ENCODE results near the gene RXRA.
A peak's percentile ranks its signal among the peaks of the same experiment; 100 is the strongest.

Gene RXRA

DNA sequence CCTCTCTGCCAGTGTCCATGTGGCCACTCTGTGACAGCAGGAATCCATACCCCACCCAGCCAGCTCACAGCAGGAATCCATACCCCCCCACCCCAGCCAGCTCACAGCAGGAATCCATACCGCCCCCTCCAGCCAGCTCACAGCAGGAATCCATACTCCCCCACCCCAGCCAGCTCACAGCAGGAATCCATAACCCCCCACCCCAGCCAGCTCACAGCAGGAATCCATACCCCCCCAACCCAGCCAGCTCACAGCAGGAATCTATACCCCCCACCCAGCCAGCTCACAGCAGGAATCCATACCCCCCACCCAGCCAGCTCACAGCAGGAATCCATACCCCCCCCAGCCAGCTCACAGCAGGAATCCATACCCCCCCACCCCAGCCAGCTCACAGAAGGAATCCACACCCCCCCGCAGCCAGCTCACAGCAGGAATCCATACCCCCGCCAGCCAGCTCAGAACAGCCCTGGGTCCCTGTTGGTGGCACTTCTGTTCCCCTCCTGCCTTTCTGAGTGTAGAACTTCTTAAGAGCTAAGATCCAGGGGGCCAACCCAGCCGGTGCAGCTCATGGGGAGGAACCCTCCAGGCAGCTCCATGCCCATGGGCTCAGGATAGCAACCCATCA, 8.4 kb upstream of the RXRA start:
- Histone ChIP-seq H4K20me1 (no peaks in the 10 kb centered on the region), H3K4me2 (peak overlapping the region; percentile 96), H3K27ac (no peak overlapping the region), H3K4me1 (peaks cover 89% of the 10 kb centered on the region), H3K9me3 (peaks cover 6% of the 10 kb centered on the region; the same call in 1 of the 2 replicates), H3K4me3 (no peak overlapping the region), H3K9ac (no peak overlapping the region), H3K27me3 (no peaks in the 10 kb centered on the region), H3K36me3 (no peaks in the 10 kb centered on the region)
- TF ChIP-seq Cebpa-rat (IDR thresholded peaks at IDR 0.05) = no peak

DNA sequence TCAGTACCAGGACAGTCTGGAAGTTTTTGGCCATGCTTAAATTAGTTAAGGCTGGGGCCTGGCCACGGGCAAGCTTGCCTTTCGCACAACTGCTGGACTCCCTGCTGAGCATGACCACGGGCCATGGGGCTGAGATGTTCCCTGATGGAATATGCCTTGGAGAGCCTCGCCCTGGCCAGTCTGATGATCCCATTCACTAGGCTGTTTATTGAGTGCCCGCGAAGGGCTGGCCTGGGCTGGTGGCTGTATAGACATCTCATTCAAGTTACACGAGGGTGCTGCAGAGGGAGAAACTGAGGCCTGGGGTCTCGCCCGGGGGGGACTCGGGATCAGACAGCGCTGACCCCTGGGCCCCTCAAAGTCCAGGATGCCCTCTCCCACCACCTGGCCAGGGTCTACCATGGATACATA, 7.8 kb upstream of the RXRA start:
- 0 out of 2 replicates have a peak overlapping the region, but pooled peaks have one; percentile 64 for H3K9ac ChIP-seq
- peaks cover 94% of the 10 kb centered on the region for H3K4me1 ChIP-seq
- no peak for TF ChIP-seq Cebpa-rat (IDR thresholded peaks at IDR 0.05)
- H3K4me3 ChIP-seq = no peak overlapping the region
- peak overlapping the region; percentile 73; the same call in 1 of the 2 replicates for H3K27ac ChIP-seq
- peaks cover under 1% of the 10 kb centered on the region; the same call in 1 of the 2 replicates for H3K9me3 ChIP-seq
- H3K27me3 ChIP-seq = no peaks in the 10 kb centered on the region
- H4K20me1 ChIP-seq = no peaks in the 10 kb centered on the region
- H3K36me3 ChIP-seq = no peaks in the 10 kb centered on the region
- H3K4me2 ChIP-seq = peak overlapping the region; percentile 96

DNA sequence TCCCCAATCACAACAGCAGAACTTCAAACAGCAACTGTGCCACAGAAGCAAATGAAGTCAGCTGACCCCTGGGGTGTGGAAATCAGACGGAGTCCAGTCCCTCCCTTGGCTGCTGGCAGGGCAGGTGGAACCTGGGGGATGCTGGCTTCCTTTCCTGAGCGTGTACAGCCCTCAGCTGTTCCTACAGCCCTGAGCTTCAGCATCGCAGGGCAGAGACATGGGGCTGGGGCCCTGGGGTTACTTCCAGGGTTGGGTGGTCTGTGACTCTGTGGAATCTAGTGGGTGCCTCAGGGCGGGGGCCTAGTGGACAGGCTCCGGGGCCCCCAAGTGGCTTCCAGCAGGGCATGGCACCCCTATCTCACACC, 7.3 kb upstream of the RXRA start:
- H3K4me2 ChIP-seq = peak overlapping the region; percentile 96
- H3K4me1 ChIP-seq = peaks cover 97% of the 10 kb centered on the region
- no peak for TF ChIP-seq Cebpa-rat (IDR thresholded peaks at IDR 0.05)
- no peak overlapping the region for H3K4me3 ChIP-seq
- H3K27me3 ChIP-seq = no peaks in the 10 kb centered on the region
- no peaks in the 10 kb centered on the region for H3K9me3 ChIP-seq
- no peaks in the 10 kb centered on the region for H3K36me3 ChIP-seq
- H3K27ac ChIP-seq = peak overlapping the region; percentile 73
- H3K9ac ChIP-seq = peak overlapping the region; percentile 64; the same call in 1 of the 2 replicates
- H4K20me1 ChIP-seq = no peaks in the 10 kb centered on the region

DNA sequence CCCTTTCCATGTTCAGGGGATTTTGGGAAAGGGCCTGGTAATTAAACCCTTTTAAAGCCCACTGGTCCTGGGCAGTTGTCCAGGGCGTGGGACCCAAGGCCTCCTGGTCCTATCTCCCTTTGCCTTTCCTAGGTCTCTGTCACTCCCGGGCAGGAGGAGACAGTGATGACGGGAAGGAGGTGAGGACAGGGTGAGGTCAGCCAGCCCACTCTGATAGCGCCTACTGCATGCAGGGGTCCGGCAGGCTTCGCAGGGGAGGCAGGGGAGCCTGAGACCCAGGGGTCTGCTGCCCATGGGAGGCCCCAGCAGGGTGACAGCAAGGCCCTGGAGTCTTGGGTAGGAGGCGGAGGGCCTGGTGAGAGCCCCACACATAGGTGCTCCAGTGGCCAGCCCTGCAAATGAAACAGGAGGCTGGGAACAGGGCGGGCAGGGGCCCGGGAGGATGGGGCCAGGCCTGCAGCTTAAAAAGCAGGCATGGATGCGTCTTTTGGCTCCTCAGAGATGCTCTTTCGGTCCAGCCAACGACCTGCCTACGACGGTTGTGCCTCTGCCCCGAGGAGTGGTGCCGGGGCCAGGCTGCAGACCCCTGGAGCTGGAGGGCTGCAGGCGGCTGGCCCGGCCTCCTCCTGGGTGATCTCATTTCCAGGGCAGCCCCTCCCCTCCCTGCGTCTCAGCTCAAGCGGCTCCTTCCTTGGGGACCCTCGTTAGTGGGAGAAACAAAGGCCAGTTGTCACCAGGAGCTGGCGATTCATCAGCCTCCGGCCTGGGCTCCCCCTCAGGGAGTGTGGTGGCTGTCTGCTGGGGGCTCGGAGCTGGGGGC, 6.7 kb upstream of the RXRA start:
- TF ChIP-seq Cebpa-rat (IDR thresholded peaks at IDR 0.05) = no peak
- H3K9ac ChIP-seq = peak overlapping the region; percentile 64; the same call in 1 of the 2 replicates
- peak overlapping the region; percentile 96 for H3K4me2 ChIP-seq
- no peaks in the 10 kb centered on the region for H3K36me3 ChIP-seq
- peaks cover 97% of the 10 kb centered on the region for H3K4me1 ChIP-seq
- peak overlapping the region; percentile 73 for H3K27ac ChIP-seq
- no peaks in the 10 kb centered on the region for H3K9me3 ChIP-seq
- no peaks in the 10 kb centered on the region for H4K20me1 ChIP-seq
- no peaks in the 10 kb centered on the region for H3K27me3 ChIP-seq
- 0 out of 2 replicates have a peak overlapping the region, but pooled peaks have one; percentile 38 for H3K4me3 ChIP-seq

DNA sequence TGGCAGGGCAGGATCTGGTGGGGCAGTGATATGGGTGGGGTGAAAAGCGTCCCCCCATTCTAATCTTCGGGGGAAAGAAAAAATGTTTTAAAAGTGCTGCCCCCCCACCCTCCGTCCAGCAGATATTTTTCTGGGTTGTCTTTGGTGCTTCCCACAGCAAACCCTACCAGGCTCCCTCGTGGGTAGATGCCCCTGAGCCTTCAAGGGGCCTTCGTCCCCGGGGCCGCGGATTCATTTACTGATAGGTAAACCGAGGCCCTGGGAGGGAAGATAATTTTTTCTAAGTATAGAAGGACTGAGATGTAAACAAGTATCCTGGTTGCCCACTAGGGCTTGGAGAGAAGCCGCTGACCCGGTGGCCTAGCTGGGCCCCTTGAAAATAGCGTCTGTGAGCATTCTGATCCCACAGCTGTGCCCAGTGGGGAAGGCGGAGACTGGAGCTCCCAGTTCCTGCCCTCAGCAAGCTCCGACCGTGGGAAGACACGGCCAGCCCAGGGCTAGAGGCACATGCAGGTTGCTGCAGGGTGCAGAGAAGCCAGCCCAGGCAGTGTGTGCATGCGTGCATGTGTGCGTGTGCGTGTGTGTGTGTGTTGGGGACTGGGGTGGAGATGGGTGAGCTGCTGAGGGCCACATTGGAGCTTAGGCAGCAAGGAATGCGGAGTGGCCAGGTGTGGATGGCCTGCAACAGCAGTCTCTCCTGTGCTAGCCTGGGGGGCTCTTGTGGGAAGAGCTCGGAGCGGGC, 6.0 kb upstream of the RXRA start:
- Histone ChIP-seq H3K4me3 (0 out of 2 replicates have a peak overlapping the region, but pooled peaks have one; percentile 38), H3K9ac (peak overlapping the region; percentile 64; the same call in 1 of the 2 replicates), H3K4me1 (peaks cover 97% of the 10 kb centered on the region), H4K20me1 (no peaks in the 10 kb centered on the region), H3K27me3 (no peaks in the 10 kb centered on the region), H3K27ac (peak overlapping the region; percentile 73), H3K36me3 (no peaks in the 10 kb centered on the region), H3K4me2 (peak overlapping the region; percentile 96), H3K9me3 (no peaks in the 10 kb centered on the region)
- TF ChIP-seq Cebpa-rat (IDR thresholded peaks at IDR 0.05) = no peak

DNA sequence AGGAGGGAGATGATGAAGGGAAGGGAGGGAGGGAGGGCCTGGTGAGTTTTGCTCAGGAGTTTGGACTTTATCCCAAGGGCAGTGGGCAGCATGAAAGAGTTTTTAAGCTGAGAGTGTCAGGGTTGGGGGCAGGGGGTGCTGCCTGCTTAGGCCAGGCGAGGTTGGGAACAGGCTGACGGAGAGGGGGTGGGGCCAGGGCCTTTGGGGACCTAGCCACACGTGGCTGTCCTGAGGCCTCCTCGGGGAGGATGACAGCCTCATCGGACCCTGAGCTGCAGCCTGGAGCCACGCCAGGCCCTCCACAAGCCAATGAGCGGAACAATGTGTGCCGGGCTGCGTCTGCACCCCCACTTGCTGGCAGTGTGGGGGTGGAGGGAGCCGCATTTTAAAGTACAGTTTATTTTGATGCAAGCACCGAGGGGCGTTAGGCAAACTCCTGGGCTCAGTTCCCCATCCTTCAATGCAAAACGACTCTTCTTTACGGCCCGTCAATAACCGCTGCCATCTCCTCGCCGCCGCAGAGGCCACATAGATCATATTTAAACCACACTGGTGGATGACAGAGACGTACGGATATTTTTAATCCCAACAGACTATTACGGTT, 5.3 kb upstream of the RXRA start:
- Histone ChIP-seq H3K4me2 (peak overlapping the region; percentile 96), H3K36me3 (no peaks in the 10 kb centered on the region), H4K20me1 (no peaks in the 10 kb centered on the region), H3K9ac (peak overlapping the region; percentile 68; the same call in 1 of the 2 replicates), H3K9me3 (no peaks in the 10 kb centered on the region), H3K4me1 (peaks cover 91% of the 10 kb centered on the region), H3K4me3 (peak overlapping the region; percentile 30), H3K27me3 (no peaks in the 10 kb centered on the region), H3K27ac (peak overlapping the region; percentile 96)
- TF ChIP-seq Cebpa-rat (IDR thresholded peaks at IDR 0.05) = peak; percentile 31; the same call in 1 of the 2 replicates

DNA sequence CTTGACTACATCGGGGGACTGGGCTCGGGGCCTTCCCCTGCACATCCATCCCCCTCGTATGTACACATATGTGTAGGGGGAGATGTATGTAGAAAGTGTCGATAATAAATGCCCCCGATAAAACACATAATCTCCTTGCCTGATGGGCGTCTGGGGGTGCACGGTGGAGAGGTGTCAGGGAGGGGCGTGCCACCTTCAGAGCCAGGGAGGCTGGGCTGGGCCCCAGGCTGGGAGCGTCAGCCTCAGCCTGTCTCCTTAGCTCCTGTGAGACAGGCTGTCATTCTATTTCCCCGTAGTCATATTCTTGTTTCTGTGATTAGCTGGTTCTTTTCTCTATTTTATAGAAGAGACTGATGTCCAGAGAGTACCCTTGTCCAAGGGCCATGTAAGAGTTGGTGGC, 4.7 kb upstream of the RXRA start:
- Histone ChIP-seq H3K27me3 (no peaks in the 10 kb centered on the region), H3K36me3 (no peaks in the 10 kb centered on the region), H4K20me1 (no peaks in the 10 kb centered on the region), H3K4me1 (peaks cover 86% of the 10 kb centered on the region), H3K9ac (peak overlapping the region; percentile 68), H3K9me3 (no peaks in the 10 kb centered on the region), H3K4me2 (peak overlapping the region; percentile 96), H3K27ac (peak overlapping the region; percentile 96), H3K4me3 (peak overlapping the region; percentile 30)
- TF ChIP-seq Cebpa-rat (IDR thresholded peaks at IDR 0.05) = no peak

DNA sequence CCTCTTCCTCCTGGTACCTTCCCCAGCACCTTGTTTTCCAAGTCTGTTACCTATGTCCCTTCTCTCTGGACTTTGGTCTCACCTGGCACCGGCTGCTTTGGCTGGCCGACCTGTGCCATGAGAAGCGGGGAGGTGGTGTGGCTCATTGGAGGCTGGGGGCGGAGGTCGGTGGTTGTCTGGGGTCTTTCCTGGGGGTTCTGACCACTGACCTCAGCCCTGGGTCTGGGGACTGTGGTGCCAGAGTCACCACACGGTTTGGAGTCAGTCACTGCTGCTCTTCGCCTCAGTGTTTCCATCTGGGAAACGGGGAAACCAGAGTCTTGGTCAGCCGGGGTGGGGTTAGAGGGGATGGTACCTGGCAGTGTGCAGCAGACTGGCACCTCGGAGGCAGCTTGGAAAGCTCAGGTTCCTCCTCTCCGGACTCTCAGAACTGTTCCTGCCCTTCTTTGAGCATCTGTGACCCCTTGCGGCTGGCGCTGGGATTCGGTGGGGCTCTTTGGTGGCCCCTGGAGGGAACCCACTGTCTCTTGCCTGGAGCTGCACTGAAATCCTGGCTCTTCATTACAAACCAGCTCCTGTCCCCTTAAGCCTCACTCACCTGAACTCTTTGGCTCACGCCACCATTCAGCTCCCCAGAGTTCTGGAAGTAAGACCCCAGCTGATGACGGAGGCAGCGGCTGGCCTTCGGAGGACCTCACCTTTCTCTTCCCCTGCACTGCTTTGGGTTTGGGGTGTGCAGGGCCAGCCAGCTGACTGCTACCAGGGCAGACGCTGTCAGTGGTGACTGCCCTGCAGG, 4.1 kb upstream of the RXRA start:
- H3K4me1 ChIP-seq = peaks cover 80% of the 10 kb centered on the region
- no peaks in the 10 kb centered on the region for H3K36me3 ChIP-seq
- peak overlapping the region; percentile 96 for H3K27ac ChIP-seq
- H4K20me1 ChIP-seq = peaks cover 4% of the 10 kb centered on the region
- peak overlapping the region; percentile 68 for H3K9ac ChIP-seq
- peak overlapping the region; percentile 96 for H3K4me2 ChIP-seq
- H3K9me3 ChIP-seq = no peaks in the 10 kb centered on the region
- no peak for TF ChIP-seq Cebpa-rat (IDR thresholded peaks at IDR 0.05)
- H3K27me3 ChIP-seq = no peaks in the 10 kb centered on the region
- H3K4me3 ChIP-seq = peak overlapping the region; percentile 30; the same call in 1 of the 2 replicates

Measured in BLaER1 (cell line).